Activated naive CD4-positive, alpha-beta T cell treated with anti-CD3 and anti-CD28 coated beads, Interleukin-2, amount 50 U/mL, for 72 hours (primary cell): ENCODE results near the gene RETSAT. TPM values are rescaled to one million over a fixed set of nuclear protein-coding genes. Genes with fewer than 3 reads are reported as not detected.
"Not testable (repeated sequence)": the region's sequence is repeated elsewhere in the genome, so short reads cannot be mapped to it uniquely, and the experiment has no call there.

Experiments used
- ATAC-seq, 2 donors: fragments of 150-1000 bp; cut with Tn5 transposase; 2 replicates each; pipeline ENCODE4 v1.10.0; 2021; ENCODE audit warnings: mild to moderate bottlenecking in 2 of 2, moderate library complexity in 2 of 2
- DNase-seq, 2 donors: peaks; one replicate each; pipeline ENCODE4 v3.0.0; 2021 to 2022; ENCODE audit warnings: low spot score in 2 of 2
- H3K27ac Mint-ChIP-seq, 2 donors: one replicate each; pipeline ENCODE4 v1.8.0; 2022; ENCODE audit warnings: mild to moderate bottlenecking in 2 of 2, mixed read lengths in 2 of 2
- H3K36me3 Mint-ChIP-seq, 2 donors: one replicate each; pipeline ENCODE4 v1.8.0; 2022; ENCODE audit warnings: mixed read lengths in 2 of 2
- H3K9me3 Mint-ChIP-seq, 2 donors: one replicate each; pipeline ENCODE4 v1.8.0; 2022; ENCODE audit warnings: mixed read lengths in 2 of 2
- total RNA-seq, 2 donors: library from RNA; stranded (reverse); gene quantifications; one replicate each; pipeline ENCODE4 v1.2.3, GENCODE V29; 2022

RETSAT gene
- total RNA-seq, 2 donors from 2014 or later = 20.2 to 27.7 TPM

- Mint-ChIP-seq H3K9me3 (no peaks in the 10 kb centered on the region), H3K27ac (peak overlapping the region; percentile 12 to 29), H3K36me3 (no peaks in the 10 kb centered on the region)
- DNase-seq = peak in 1 of 2 donors; percentile 34
- ATAC-seq = no peak
Observed at GRCh38 chr2:85388878-85389538, 34.7 kb upstream of the RETSAT start.

DNA sequence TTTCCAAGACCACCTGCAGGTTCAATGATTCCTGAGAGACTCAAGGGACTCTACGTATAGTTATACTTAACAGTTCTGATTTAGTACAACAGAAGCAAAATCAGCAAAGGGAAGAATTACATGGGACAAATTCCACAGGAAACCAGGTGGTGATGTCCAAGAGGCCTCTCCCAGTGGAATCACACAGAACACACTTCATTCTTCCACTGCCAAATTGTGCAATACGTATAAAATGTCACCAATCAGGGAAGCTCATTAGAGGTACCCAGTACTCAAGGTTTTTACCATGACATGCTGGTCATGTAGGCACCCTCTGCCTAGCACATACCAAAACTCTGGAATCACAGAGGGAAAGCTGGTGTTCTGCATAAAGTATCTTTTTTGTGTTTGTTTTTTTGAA, 33.4 kb upstream of the RETSAT start:
- DNase-seq (no peak), ATAC-seq (no peak)
- Mint-ChIP-seq H3K27ac (no peak overlapping the region), H3K9me3 (no peaks in the 10 kb centered on the region), H3K36me3 (no peaks in the 10 kb centered on the region)

DNA sequence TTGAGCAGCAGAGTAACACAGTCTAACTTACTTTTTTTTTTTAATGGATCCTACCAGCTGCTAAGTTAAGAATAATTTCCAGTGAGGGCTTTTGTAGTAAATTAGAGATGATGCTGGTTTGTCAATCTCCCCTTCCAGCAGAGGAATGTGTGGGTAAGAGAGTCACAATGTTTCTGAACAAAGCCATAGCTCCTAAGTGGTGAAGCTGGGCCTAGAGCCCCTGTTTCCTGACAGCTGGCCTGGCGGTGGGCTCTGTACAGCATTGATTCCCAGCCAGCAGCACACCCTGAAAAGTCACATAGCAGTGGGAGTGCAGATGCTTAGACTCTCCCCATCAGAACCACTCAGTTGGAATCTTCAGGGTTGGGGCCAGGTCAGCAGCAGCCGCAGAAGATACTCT, 31.4 kb upstream of the RETSAT start:
- peaks cover under 1 to 4% of the 10 kb centered on the region in 2 donors for H3K36me3 Mint-ChIP-seq
- ATAC-seq = no peak

GRCh38 chr2:85383850-85384249, 29.5 kb upstream of the RETSAT start:
- H3K27ac Mint-ChIP-seq = peak overlapping the region in 1 of 2 donors; percentile 22
- ATAC-seq (peak in 1 of 2 donors; percentile 14), DNase-seq (no peak)
- peaks cover 12 to 21% of the 10 kb centered on the region in 2 donors for H3K36me3 Mint-ChIP-seq
- no peaks in the 10 kb centered on the region for H3K9me3 Mint-ChIP-seq

More for the DNA sequence above, 31.4 kb upstream of the RETSAT start:
- Mint-ChIP-seq H3K9me3 (no peaks in the 10 kb centered on the region), H3K27ac (peak overlapping the region in 1 of 2 donors; percentile 53)
- DNase-seq = peak in 1 of 2 donors; percentile 11

GRCh38 chr2:85383151-85383550, 28.8 kb upstream of the RETSAT start:
- Mint-ChIP-seq H3K27ac (peak overlapping the region in 1 of 2 donors; percentile 22), H3K36me3 (peaks cover 19 to 28% of the 10 kb centered on the region in 2 donors)
- not testable (repeated sequence) for ATAC-seq, H3K9me3 Mint-ChIP-seq, DNase-seq

GRCh38 chr2:85380048-85380447, 25.7 kb upstream of the RETSAT start:
- no peak for ATAC-seq
- H3K27ac Mint-ChIP-seq = no peak overlapping the region
- peaks cover 32 to 35% of the 10 kb centered on the region in 2 donors for H3K36me3 Mint-ChIP-seq
- DNase-seq = no peak
- no peaks in the 10 kb centered on the region for H3K9me3 Mint-ChIP-seq

DNA sequence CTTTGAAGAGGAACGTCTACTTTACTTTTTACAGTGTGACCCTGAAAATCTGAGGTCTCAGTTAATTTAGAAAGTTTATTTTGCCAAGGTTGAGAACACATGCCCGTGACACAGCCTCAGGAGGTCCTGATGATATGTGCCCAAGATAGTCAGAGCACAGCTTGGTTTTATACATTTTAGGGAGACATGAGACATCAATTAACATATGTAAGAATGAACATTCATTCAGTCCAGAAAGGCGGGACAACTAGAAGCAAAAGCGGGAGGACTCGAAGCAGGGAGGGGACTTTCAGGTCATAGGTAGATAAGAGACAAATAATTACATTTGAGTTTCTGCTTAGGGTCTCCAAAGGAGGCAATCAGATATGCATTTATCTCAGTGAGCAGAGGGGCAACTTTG, 23.9 kb upstream of the RETSAT start:
- H3K9me3 Mint-ChIP-seq = no peaks in the 10 kb centered on the region
- DNase-seq (no peak), ATAC-seq (no peak)
- H3K36me3 Mint-ChIP-seq = peaks cover 36 to 46% of the 10 kb centered on the region in 2 donors
- no peak overlapping the region for H3K27ac Mint-ChIP-seq

DNA sequence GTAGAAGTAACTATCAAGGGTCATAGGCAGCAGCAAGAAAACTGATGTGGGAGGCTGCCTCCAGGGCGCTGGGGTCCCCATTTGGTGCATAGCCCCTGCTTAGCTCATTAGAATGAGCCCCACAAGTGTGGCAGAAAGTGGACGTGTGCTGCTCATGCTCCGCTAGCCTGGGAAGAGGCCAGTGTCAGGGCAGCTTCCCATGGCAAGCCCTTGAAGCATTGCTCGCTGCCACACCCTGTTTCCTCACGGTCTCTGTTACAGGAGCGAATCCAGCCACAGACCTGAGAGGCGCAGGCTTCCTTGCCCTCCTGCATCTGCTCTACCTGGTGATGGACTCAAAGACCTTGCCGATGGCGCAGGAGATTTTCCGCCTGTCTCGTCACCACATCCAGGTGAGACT, 22.8 kb upstream of the RETSAT start:
- Mint-ChIP-seq H3K27ac (no peak overlapping the region), H3K9me3 (no peaks in the 10 kb centered on the region), H3K36me3 (peaks cover 36 to 48% of the 10 kb centered on the region in 2 donors)
- no peak for ATAC-seq
- peak in 1 of 2 donors; percentile 35 for DNase-seq

DNA sequence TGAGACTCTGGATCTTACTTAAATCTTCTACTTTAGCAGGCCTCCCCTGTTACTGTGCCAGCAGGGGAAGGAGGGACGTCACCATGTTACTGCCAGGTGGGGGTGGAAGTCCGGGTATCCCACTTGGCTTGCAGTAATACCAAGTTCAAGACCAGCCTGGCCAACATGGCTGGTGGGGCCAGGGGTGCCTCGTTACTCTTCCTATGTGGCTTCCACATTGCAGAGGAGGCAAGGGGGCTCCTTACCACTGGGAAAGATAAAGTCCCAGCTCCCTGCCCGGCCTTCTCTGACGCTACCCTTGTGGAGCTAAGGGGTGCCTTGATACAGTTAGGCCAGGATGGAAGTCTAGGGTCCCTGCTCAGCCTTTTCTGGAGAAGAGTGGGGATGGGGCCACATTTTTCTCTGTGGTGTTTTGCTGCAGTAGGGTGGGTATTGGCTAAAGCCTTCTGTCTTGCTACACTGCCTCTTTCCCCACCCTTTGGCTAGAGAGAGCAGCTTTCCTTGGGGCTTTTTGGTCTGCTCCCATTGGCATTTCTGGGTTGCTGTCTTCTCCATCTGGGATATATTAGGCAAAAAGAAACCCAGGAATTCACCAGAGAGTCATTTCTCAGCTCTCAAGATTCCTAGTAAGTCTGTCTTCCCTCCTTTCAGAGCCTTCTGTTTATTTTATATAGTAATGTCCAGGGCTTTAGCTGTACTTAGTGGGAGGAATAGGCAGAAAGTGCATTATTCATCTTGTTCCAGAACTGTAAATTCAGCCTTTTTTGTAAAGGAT, 22.1 kb upstream of the RETSAT start:
- peak overlapping the region in 1 of 2 donors; percentile 45 for H3K27ac Mint-ChIP-seq
- DNase-seq (no peak), ATAC-seq (no peak)
- no peaks in the 10 kb centered on the region for H3K9me3 Mint-ChIP-seq
- peaks cover 36 to 48% of the 10 kb centered on the region in 2 donors for H3K36me3 Mint-ChIP-seq

DNA sequence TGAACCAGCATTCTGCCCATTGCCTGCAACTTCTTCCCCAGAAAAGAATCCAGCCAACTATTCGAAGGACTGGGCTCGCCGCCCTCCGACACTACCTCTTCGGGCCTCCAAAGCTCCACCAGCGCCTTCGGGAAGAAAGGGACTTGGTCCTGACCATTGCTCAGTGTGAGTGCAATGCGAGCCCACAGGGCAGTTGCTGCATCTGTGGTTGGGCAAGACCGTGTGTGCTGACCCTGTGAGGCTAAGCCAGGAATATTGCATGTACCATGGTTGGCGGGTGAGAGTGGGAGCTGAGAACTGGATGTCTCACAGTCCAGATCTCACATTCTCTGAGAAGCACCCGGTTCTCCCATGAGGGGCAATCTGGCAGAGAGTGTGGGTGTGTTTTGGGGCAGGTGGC, 16.7 kb upstream of the RETSAT start:
- peaks cover 5 to 12% of the 10 kb centered on the region in 2 donors for H3K36me3 Mint-ChIP-seq
- H3K9me3 Mint-ChIP-seq = no peaks in the 10 kb centered on the region
- H3K27ac Mint-ChIP-seq = peak overlapping the region in 1 of 2 donors; percentile 74
- ATAC-seq (no peak), DNase-seq (peak in 1 of 2 donors; percentile 21)

DNA sequence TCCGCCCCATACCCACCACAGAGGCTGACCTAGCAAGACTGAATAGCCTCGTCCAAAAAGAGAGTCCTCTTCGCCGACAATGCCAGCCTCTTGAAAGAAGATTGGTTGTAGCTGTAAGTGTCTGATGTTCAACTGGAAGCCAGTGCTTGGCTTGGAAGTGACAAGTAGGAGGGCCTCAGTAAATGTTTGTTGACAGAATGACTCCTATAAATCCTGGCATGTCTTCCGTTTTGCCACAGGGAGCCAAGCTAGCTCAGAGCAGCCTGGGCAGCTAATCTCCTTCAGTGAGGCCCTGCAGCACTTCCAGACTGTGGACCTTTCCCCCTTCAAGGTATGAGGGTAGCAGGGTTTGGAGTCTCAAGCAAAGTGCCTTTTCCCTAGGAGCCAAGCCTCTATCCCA, 15.2 kb upstream of the RETSAT start:
- peaks cover 5 to 12% of the 10 kb centered on the region in 2 donors for H3K36me3 Mint-ChIP-seq
- ATAC-seq = no peak
- no peak for DNase-seq
- H3K9me3 Mint-ChIP-seq = no peaks in the 10 kb centered on the region
- no peak overlapping the region for H3K27ac Mint-ChIP-seq

GRCh38 chr2:85368921-85369320, 14.6 kb upstream of the RETSAT start:
- Mint-ChIP-seq H3K36me3 (peaks cover 2 to 9% of the 10 kb centered on the region in 2 donors), H3K9me3 (no peaks in the 10 kb centered on the region), H3K27ac (no peak overlapping the region)
- DNase-seq = peak in 1 of 2 donors; percentile 16
- ATAC-seq = no peak

DNA sequence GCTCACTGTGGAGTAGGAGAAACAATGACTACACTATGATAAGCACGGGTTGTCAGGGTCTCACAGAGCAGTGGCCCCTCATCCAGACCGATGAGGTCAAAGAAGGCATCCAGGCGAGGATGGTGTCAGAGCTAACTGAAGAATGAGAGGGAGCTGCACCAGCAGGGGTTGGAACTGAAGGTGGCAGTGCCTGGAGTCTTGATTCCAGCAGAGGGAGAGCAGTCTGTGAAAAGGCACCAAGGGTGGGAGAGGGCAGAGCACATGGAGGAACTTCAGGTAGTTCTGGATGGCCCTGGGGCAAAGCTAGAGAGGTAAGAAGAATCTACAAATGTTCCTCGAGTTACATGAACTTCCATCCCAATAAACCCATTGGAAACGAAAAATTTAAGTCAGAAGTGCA, 12.9 kb upstream of the RETSAT start:
- no peaks in the 10 kb centered on the region for H3K9me3 Mint-ChIP-seq
- no peak overlapping the region for H3K27ac Mint-ChIP-seq
- DNase-seq (no peak), ATAC-seq (no peak)
- H3K36me3 Mint-ChIP-seq = peaks cover 0 to 7% of the 10 kb centered on the region in 2 donors

DNA sequence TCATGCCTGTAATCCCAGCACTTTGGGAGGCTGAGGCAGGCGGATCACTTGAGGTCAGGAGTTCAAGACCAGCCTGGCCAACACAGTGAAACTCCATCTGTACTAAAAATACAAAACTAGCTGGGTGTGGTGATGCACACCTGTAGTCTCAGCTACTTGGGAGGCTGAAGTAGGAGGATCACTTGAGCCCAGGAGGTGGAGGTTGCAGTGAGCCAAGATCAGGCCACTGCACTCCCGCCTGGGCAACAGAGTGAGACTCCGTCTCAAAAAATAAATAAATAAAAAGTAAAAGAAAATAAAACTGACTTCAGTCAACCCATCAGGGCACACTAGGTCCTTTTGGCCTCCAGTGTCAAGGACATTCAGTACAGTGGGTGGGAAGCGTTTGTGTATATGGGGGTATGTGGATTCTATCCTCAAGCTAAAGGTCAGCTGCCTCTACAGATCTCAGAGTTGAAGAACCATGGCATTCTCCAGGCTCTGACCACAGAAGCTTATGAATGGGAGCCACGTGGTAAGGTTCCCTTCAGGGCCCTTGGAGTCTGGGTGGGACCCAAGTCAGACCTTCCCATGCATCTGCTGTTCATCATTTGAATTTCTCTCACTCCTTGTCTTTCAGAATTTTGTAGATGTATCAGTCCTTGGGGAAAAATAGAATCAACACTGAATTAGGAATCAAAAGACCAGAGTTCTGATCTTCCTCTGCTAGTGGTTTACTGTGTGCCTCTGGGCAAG, 8.5 kb upstream of the RETSAT start:
- not testable (repeated sequence) for ATAC-seq, H3K36me3 Mint-ChIP-seq, H3K27ac Mint-ChIP-seq, H3K9me3 Mint-ChIP-seq, DNase-seq

DNA sequence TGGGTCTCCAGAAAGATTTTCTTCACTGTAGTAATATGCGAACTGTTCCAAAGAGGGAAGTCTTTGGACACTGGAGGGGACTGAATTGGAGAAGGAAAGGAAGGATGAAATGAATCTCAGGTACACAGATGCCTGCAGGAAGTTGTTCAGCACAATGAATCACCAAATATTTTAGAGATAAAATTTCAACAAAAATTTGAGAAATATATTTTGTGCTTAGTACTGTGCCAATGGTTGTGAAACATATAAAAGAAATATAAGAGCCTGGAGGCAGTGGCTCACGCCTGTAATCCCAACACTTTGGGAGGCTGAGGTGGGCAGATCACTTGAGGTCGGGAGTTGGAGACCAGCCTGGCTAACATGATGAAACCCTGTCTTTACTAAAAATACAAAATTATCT, 3.4 kb upstream of the RETSAT start:
- Mint-ChIP-seq H3K9me3 (no peaks in the 10 kb centered on the region), H3K27ac (no peak overlapping the region), H3K36me3 (peaks cover 18 to 19% of the 10 kb centered on the region in 2 donors)
- ATAC-seq = no peak
- no peak for DNase-seq

DNA sequence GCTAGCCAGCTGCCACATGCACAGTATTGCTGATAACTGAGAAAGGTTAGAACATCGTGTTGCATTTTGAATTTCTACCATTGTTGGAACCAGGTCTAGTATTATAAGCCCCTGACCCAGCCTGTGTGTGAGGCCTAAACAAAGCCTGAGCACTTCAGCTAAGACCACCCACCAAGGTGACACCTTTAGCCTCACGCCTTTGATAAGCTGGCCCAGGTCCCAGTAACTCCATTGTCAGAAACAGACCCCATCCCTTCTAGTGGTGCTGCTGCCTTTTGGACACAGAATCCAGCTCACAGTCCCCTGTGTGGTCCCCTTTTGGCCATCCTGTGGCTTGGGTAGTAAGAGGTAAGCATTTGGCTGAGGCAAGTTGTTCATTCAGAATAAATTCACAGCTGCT, 1.9 kb upstream of the RETSAT start:
- H3K36me3 Mint-ChIP-seq = peaks cover 18 to 19% of the 10 kb centered on the region in 2 donors
- ATAC-seq = no peak
- no peak overlapping the region for H3K27ac Mint-ChIP-seq
- H3K9me3 Mint-ChIP-seq = no peaks in the 10 kb centered on the region
- peak in 1 of 2 donors; percentile 31 for DNase-seq

GRCh38 chr2:85355521-85355920, 1.2 kb upstream of the RETSAT start:
- H3K27ac Mint-ChIP-seq = peak overlapping the region in 1 of 2 donors; percentile 97
- peak in 1 of 2 donors; percentile 50 for DNase-seq
- H3K36me3 Mint-ChIP-seq = peaks cover 19 to 20% of the 10 kb centered on the region in 2 donors
- no peak for ATAC-seq
- no peaks in the 10 kb centered on the region for H3K9me3 Mint-ChIP-seq
